GM12801 (cell line): Measurements from ENCODE around the gene EVL.

Experiments used
- CTCF ChIP-seq: IDR thresholded peaks from one replicate; pipeline ENCODE4 v1.5.1; 2011; ENCODE audit warnings: control low read depth; ENCODE audit not compliant: insufficient read length; ENCODE audit errors: extremely low read depth

The EVL gene

GRCh38 chr14:100060760-100061159, 4.5 kb upstream of the EVL start:
- no peak for TF ChIP-seq CTCF

GRCh38 chr14:100062590-100062989, 2.6 kb upstream of the EVL start:
- TF ChIP-seq CTCF, result no peak

- no peak for TF ChIP-seq CTCF
These were observed 1.8 kb upstream of the EVL start for GRCh38 chr14:100063314-100063941.

- no peak for TF ChIP-seq CTCF
These were observed 836 bp downstream of the EVL start for GRCh38 chr14:100065942-100066574.

- TF ChIP-seq CTCF, result no peak
These were observed 1.7 kb downstream of the EVL start for GRCh38 chr14:100066962-100067361.

- no peak for TF ChIP-seq CTCF
These were observed 2.3 kb downstream of the EVL start for GRCh38 chr14:100067481-100067880.

- no peak for TF ChIP-seq CTCF
These were observed 3.0 kb downstream of the EVL start for GRCh38 chr14:100067971-100068959.
